GM21576 (cell line): ENCODE results near the gene MIF4GD.
"Not testable (repeated sequence)": the region's sequence is repeated elsewhere in the genome, so short reads cannot be mapped to it uniquely, and the experiment has no call there.

Experiments used
- ATAC-seq: cut with Tn5 transposase; IDR thresholded peaks from one replicate; pipeline ENCODE4 v1.9.1; 2021; ENCODE audit warnings: mild to moderate bottlenecking, moderate library complexity; ENCODE audit not compliant: unreplicated experiment

Gene MIF4GD, protein sequence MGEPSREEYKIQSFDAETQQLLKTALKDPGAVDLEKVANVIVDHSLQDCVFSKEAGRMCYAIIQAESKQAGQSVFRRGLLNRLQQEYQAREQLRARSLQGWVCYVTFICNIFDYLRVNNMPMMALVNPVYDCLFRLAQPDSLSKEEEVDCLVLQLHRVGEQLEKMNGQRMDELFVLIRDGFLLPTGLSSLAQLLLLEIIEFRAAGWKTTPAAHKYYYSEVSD

DNA sequence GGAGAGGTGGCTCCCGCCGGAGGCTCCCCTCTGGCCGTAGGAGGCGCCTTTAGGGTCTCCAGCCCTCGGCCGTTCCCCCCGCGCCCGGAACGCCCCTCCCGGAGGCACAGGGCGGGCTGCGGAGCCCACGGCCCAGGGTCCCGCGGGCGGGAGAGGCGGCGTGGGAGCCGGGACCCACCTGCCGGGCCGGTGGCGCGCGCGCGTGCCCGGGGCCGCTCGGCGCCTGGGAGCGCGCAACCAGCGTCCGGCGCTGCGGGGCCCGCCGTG is at the start of gene MIF4GD:
Gene MIF4GD (minus strand): TSS at position 266 of the 267 bp plus-strand sequence. CDS start 1,036 bp downstream, outside the sequence.
- ATAC-seq = no peak

DNA sequence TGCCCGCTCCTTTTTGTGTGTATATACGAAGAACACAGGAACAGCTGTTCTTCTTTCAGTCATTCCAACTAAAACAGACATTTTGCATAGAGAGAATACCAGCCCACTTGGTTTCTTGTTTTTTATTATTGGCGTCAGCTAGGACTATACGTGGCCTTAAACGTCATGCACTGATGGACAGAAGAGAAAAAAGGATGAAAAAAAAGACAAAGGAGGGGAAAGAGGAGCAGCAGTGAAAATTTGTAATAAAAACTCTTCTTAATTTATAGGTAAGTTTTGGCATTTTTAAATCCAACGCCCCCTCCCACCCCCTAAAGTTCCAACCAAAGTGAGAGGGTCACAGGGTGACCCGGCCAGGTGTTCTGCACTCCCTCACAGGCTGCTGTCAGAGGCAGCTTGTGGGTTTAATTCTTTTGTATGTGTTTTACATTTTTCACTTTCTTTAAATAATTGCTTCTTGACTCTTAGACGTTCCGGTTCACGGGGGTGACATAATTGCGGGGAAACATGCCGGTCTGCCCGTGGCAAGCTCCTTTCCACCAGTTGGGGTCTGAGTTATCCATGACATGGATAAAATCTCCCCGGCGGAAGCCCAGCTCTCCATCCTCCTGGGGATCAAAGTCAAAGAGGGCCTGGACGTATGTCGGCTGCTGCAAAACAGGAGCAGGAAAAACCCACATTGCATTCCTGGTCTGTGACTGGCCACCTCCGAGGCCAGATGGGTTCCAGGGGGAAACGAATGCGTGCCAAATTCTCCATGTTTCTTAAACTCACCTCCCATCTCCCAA is 49.1 kb upstream of the MIF4GD start:
- ATAC-seq = peak; percentile 45

DNA sequence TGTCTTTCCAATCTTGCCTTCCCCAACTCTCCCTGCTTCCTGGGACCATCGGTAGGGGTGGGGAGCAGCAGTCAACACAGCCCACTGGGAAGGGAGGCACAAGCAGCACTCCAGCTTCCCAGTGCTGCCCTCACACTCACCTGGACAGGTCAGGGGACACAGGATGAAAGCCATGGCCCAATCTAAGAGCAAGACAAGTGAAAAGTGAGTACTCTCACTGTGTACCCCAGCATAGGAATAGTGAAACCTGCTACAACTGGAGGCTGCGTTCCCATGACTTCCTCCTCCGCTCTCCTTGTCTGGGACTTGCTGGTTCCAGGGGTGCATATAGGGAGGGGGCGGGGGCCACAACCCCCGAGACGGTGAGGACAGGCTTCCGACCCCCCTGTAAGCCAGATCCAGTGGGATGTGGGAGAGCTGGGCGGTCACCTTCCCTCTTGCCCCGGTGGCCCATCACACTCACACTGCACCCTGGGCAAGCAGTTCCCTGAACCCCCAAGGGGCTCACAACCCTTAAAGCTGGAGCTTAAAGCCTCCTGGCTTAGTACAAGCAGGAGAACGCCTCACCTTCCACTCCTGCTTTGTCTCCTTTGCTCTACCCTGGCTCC is 47.7 kb upstream of the MIF4GD start:
- ATAC-seq = no peak

DNA sequence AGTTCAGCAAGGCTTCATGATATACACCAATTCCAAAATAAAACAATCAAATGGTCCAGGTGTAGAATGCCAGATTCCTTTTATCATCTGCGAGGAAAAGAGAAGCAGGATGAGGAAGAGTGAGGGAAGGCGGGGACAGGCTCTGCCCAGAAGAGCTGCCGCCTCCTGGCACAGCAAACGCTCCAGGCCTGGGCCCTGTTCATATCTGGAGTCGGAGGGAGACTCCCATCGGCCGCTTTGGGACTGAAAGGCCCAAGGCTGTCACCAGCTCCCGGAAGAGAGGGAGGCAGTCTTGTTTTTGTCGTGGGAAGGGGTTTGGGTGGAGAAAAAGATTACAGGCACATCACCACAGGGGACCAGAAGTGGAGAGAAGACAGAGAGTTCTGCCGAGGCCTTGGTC is 47.2 kb upstream of the MIF4GD start:
- ATAC-seq = no peak

DNA sequence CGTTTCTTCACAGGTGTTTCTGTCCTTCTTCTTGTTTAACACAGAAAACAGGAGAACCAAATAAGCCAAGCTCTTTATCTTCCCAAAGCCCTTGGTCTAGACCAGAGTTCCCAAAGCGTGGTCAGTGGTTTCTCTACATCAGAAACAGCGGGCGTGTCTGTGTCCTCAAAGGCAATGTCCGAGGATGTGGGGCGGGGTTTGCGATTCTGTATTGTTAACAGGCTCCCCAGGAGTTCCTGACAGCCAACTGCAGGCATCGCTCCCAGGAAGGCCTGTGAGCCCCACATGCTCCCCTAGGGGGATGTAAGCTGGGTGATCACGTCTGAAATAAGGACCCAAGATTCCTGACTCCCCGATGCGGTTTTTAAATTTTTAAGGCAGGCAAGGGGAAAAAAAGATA is 46.6 kb upstream of the MIF4GD start:
- no peak for ATAC-seq

DNA sequence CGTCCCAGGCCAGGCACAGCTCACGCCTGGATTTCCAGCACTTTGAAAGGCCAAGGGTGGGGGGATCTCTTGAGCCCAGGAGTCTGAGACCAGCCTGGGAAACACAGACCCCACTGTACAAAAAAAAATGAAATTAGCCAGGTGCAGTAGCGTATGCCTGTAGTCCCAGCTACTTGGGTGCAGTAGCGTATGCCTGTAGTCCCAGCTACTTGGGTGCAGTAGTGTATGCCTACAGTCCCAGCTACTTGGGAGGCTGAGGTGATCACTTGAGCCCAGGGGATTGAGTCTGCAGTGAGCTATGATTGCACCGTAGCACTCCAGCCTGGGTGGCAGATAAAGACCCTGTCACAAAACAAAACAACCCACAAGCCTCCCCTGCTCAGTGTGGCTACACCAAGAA is 45.2 kb upstream of the MIF4GD start:
- ATAC-seq = no peak

DNA sequence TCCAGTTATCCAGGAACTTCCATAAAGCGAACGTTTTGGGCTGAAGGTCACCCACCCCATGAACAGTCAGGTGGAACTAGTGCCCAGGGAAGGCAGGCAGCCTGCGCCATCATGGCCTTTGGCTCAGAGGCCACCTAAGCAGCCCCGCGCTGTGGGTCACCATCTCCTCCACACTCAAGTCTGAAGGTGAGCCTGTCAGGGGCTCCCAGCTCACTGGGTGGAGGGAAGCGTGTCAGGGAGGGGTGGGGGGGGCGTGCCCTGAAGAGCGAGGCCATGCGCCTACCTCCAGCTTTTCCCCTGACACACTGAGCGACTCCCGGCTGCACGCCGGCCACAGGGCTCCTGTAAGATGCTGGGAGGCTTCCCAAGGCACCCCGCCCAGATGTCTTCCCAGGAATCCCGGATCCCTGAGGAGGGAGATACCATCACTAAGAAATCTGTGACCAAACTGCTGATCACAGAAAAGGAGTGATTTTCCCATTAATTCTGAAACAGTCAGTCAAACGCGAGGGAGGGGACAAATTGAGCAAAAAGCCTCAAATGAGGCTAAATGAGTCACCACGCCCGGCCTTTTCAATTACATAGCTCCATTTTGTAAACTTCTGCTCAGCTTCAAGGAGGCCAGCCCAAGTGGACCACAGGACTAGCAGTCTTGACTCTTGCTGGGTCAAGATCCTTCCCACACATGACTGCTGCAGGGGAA is 44.7 kb upstream of the MIF4GD start:
- no peak for ATAC-seq

DNA sequence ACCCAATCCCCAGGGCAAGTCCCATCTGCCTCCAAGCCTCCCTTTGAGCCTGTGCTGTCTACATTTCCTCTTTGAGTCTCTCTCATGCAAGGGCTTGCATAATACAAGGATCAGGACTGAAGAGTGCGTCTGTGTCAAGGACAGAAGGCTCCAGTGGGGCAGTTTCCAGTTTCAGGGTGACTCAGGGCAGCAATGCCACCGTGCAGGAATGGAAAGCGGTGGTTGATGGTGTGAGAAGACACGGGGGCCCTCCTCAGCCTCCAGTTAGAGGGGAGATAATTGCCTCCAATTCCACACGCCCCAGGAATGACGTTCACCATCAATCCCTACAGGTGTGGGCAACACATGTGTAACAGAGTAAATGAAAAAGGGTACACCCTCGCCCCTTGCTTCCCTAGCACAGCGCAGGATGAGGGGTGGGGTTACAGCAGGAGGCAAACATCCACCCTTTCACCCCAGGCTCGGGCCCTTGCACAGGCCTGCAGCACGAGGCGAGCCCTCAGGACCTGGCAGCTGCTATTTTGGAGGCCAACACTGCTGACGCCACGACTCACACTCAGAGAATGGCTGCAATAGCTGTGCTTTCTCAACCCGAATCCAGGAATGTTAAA is 43.0 kb upstream of the MIF4GD start:
- peak; percentile 49 for ATAC-seq

DNA sequence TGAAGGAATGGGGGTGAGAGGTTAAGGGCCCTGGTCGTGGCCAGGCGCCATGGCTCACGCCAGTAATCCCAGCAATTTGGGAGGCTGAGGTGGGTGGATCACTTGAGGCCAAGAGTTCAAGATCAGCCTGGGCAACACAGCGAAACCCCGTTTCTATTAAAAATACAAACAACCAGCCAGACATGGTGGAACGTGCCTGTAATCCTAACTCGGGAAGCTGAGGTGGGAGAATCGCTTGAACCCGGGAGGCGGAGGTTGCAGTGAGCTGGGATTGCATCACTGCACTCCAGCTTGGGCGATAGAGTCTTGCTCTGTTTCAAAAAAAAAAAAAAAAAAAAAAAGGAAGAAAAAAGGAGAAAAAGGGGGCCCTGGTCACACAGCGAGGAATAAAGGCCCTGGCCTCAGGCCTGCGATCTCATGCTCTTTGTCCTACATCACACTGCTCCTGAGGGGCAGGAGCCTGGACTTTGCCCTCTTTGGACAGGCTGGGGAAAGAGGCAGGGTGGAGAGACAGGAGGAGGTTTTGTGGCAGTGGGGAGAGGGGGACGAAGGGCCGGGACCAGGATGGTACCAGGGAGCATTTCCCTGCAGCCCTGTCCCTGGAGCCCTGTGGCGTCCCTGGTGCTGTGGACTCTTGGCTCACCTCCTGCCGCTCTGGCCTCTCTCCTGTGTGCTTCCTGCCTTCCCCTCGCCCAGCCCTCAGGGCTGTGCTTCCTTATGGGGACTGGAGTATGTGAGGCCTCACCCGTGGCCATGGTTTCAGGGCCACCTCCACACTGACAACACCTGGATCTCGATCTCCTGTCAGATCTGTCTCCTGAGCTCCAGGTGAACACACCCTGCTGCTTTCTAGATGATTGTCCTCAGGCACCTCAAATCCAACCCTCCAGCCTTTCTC is 38.0 kb upstream of the MIF4GD start:
- ATAC-seq = no peak

DNA sequence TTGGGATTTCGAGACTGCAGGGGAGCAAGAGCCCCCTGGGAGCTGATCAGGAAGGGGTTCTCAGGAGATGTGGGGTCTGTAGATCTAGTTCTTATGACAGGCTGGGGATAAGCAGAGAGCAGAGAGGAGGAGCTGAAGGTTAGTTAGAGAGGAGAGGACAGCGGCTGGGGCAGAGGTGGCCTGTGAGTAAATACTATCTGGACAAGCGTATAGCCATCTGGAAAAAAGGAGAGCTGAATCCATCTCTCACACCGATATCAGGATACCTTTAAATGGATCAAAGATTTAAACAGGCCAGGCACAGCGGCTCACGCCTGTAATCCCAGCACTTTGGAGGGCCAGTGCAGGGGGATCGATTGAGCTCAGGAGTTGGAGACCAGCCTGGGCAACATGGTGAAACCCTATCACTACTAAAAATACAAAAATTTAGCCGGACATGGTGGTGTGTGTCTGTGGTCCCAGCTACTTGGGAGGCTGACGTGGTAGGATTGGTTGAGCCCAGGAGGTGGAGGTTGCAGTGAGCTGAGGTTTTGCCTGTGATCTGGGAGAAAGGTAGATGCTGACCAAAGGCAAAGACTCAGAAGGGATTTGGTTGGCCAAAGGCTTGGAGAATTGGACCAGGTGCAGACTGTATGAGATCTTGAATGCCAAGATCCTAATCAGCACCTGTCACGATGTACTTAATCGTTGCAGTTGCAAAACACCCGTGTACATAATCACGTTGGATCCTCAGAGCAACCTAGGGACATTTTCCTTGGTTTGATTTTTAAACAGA is 37.1 kb upstream of the MIF4GD start:
- no peak for ATAC-seq

DNA sequence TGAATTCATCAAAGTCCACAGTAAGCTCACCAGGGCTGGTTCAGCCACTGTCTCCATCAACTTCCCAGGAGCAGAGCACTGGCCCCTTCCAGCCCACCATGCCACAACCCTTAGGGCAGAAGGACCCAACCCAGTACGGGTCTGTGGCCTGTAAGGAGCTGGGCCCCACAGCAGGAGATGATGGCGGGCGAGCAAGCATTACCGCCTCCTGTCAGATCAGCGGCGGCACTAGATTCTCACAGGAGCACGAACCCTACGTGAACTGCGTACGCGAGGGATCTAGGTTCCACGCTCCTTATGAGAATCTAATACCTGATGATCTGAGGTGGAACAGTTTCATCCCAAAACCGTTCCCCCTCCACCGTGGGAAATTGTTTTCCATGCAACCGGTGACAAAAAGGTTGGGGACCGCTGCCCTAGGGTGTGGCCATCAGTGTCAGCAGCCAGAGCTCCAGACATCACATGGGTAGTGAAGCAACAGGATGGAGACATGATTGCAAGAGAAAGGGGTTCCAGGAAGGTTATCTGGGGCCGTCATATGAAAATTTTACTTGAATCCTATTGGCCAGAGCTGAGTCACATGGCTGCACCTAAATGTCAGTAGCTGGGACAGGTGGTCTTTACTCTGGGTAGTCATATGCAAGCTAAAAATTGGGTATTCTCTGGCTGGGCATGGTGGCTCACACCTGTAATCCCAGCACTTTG is 30.6 kb upstream of the MIF4GD start:
- ATAC-seq = no peak

DNA sequence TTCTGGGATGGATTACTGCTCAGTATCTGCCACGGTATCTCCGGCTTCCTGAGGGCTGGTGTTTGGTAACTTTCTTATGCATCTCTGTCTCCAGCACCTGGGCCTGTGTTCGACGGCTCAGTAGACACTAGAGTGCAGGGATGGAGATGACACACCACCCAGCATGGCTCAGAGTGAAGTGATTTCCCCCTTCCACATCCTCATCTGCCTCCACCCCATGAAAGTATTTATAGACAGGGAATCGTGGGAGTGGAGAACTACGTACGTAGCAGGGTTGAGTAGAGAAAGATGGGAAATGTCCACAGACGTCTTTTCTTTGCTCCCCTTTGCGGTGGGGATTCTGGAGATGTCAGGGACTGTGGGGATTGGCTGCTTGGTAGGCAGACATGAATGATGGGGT is 30.0 kb upstream of the MIF4GD start:
- ATAC-seq = no peak

DNA sequence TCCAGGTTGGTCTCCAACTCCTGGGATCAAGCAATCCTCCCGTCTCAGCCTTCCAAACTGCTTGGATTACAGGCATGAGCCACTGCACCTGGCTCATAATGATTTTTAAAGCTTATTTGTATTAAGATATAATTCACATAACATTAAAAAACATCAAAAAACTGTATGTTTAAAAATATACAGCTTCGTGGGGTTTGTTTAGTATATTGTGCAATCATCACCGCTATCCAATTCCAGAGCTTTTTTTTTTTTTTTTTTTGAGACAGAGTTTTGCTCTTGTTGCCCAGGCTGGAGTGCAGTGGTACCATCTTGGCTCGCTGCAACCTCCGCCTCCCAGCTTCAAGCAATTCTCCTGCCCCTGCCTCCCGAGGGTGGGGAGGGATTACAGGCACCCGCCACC is 29.2 kb upstream of the MIF4GD start:
- no peak for ATAC-seq

DNA sequence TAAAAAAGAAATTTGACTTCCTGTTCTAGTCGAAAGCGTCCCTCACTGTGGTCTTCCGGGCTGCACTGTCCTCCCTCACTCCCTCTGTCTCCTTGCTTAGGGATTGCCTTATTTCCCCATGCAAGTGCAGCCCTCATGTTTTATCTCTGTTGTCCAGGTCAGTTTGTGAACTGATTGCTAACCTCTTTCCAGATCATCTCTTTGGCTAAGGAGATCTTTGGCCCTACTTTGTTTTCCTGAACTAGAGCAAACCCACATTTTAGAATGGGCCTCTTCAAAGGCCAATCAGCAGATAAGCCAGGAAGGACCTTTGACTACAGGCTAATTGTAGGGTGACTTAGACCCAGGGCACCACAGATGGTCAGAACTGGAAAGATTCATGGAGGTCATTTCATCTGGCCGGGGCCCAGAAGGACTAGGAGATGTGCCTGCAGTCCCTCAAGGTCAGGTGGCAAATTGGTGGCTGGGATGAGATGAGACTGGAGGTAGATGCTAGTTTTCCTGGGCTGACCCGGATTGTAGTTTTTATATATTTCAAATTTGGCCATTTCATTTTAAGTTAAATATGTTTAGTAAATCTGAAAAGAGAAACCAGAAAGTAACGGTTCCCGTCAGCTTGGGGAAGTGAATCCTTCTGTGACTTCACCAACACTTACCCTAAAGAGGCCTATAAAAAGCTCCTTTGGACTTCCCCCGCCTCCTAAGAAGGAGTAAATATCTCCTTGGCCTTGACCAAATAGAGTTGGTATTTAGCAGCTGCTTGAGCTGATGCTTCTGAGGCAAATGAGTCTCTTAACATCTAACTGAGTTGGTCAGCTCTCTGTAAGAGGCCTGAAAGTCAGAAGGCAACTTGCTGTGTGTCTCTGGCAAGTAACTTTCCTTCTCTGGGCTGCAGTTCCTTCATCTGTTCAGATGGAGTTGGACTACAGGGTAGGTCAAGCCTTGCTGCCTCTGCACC is 24.4 kb upstream of the MIF4GD start:
- ATAC-seq = peak; percentile 66

DNA sequence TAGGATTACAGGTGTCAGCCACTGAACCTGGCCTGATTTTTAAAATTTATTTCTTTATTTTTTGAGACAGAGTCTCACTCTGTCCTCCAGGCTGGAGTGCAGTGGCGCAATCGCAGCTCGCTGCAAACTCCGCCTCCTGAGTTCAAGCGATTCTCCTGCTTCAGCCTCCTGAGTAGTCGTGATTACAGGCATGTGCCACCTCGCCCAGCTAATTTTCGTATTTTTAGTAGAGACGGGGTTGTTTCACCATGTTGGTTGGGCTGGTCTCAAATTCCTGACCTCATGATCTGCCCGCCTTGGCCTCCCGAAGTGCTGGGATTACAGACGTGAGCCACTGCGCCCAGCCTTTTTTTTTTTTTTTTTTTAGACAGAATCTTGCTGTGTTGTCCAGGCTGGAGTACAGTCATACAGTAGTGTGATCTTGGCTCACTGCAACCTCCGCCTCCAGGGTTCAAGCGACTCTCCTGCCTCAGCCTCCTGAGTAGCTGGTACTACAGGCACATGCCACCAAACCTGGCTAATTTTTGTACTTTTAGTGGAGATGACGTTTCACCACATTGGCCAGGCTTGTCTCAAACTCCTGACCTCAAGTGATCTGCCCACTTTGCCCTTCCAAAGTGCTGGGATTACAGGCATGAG is 21.9 kb upstream of the MIF4GD start:
- not testable (repeated sequence) for ATAC-seq

DNA sequence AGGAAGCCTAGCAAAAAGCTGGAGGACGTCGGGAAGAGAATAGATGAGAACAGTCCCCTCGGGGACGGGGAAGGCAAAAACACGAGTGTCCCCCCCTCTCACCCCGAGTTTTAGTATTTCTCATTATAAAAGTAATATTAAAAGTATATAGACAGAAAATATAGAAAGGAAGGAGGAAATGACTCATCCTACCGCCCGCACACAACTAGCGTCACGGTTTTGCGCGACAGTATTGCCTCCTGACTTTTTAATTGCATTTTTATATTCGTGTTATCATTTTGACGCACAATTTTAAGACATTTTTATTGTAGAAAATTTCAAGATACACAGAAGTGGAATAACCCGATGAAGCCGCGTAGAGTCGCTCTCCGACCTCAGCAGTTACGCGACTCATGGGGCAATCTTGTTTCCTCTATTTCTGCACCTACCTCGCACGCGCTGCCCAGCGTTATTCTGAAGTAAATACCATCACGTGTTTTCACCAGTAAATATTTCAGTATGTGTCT is 18.9 kb upstream of the MIF4GD start:
- peak; percentile 29 for ATAC-seq
